22Rv1 (cell line): Measurements from ENCODE around the gene CFAP74.

ENCODE experiments used
- H3K27ac ChIP-seq: fragments of 450-650 bp; 2 replicates; pipeline ENCODE4 v1.5.1; 2017
- ZFX ChIP-seq: fragments of 450-650 bp; IDR thresholded peaks from 2 replicates; pipeline ENCODE4 v1.6.1; 2017; ENCODE audit warnings: antibody characterized with exemption, borderline replicate concordance
- TF ChIP-seq, protein P1 (sequence below): fragments of 450-650 bp; IDR thresholded peaks from 2 replicates; pipeline ENCODE4 v1.5.1; 2017; ENCODE audit warnings: mild to moderate bottlenecking

Gene CFAP74

DNA sequence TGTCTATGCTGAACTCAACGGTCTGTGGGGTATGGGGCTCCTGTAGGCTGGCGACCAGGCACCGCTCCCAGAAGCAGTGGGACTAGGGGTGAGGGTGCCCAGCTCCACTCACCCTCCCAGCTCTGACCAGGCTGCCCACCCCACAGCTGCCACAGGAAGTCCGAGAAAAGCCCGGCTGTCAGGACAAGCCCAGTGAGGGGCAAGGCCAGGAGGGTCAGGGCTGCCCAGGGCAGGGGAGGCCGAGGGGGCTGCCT, 81.0 kb downstream of the CFAP74 start:
- TF ChIP-seq ZFX = no peak
- TF ChIP-seq, protein P1, sequence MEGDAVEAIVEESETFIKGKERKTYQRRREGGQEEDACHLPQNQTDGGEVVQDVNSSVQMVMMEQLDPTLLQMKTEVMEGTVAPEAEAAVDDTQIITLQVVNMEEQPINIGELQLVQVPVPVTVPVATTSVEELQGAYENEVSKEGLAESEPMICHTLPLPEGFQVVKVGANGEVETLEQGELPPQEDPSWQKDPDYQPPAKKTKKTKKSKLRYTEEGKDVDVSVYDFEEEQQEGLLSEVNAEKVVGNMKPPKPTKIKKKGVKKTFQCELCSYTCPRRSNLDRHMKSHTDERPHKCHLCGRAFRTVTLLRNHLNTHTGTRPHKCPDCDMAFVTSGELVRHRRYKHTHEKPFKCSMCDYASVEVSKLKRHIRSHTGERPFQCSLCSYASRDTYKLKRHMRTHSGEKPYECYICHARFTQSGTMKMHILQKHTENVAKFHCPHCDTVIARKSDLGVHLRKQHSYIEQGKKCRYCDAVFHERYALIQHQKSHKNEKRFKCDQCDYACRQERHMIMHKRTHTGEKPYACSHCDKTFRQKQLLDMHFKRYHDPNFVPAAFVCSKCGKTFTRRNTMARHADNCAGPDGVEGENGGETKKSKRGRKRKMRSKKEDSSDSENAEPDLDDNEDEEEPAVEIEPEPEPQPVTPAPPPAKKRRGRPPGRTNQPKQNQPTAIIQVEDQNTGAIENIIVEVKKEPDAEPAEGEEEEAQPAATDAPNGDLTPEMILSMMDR = no peak
- H3K27ac ChIP-seq = no peak overlapping the region

DNA sequence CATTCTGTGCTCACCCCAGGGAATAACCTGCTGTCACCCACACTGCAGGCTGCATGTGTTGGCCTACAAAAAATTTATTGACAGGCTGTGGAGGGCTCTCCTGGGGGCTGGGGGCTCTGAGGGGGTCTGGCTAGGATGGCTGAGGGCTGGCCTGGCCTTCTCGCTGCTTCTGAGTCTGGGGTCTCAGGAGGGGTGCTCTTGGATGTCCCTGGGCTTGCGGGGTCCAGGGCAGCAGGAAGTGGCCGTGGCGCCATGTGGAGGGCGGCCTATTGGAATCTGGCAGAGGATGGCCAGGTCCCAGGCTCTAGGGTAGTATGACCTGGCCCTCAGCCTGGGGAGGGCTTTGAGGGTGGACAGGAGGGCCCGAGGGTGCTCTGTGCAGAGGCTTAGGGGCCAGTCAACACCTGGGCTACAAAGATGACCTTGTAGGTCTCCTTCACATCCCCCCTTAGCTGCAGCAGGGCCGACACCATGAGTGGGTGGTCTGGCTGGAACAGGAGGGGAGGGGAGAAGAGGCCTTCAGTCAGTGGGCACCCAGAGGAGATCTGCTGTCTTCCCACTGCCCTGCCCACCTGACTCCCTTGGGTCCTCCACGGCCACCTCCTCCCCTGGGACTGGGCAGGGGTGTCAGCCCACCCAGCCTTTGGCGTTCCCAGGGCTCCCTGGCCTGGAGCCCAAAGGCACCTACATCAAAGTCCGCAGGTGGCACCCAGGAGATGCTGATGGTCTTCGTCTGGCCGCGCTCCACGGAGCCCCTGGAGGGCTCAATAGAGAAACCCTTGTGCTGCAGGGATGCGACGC, 81.5 kb downstream of the CFAP74 start:
- H3K27ac ChIP-seq = no peak overlapping the region
- no peak for TF ChIP-seq ZFX
- TF ChIP-seq, protein P1 = no peak

DNA sequence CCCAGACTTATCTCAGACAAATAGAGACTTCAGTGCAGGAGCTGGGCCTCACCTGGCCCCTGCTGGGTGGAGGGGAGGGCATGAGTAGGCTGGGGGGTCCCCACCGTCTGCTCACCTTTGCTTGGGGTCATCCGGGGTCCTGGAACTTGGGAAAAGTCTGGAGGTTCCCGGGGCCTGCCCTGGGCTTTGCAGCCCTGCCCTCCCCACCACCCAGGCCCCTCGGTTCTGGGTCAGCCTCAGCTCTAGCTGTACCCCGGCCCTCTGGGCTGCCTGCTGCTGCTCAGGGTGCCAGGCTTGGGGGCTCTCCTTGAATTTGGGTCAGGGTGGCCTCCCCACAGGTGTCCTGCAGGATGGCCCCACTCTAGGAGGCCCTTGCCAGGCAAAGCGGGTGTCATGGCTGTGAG, 82.1 kb downstream of the CFAP74 start:
- TF ChIP-seq ZFX = no peak
- TF ChIP-seq, protein P1 = no peak
- H3K27ac ChIP-seq = no peak overlapping the region

DNA sequence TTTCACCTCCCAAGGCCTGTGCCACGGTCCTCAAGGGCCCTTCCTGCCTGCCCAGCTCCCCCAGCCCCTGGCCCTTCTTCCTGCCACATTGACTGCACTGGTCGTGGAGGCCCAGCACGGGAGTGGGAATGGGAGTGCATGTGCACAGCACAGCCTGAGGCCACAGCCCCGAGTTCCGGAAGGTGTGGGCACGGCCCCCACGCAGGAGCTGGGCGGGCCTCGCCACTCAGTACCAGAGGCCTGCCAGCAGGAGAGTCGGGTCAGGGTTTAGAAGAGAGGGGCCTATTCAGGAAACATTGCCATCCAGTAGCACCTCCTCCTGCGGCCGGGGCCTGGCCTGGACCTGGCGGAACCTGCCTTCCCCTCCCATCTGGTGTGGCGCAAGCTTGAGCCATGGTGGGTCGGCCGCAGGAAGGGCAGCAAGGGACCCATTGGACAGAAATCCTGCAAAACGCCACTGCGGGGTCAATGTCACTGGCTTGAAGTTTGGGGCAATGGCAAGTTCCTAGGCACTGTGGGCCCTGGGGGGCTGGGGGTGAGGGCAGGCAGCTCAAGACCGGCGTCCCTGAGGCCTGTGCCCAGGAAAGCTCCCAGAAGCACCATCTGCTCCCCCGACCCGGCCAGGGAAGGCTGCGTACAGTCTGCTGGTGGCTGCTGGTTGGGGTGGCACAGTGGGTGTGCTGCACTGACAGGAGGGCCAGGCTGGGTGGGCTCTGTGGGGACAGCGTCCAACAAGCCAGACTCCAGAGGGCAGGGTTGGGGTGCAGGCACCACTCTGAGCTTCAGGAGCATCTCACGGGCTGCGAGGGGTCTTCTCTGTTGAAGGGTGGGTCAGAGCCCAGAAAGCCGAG, 82.8 kb downstream of the CFAP74 start:
- H3K27ac ChIP-seq = no peak overlapping the region
- TF ChIP-seq, protein P1 = no peak
- TF ChIP-seq ZFX = no peak

DNA sequence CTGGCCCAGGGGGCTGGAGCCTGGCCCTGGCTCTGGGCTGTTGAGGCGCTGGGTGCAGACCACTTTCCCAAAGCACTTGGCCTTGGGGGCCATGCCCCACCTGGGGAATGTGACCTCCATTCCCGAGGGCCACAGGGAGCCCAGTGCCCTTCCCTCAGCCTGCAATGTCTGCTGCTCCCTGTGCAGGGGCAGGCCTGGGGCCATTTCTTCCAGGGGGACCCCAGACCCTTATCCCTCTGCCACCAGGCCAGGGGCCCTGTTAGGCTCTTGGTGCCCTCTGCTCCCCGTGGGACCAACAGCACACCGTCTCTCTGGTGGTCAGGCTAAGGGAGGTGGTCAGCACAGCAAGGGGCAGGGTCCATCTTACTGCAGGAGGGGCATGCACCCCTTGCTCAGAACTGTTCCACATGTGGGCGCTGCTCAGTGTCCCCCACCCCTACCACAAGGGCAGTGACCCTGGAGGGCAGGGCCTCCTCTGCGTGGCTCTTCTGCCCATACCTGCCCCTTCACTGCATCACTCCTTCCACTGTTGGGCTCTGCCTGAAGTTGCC, 83.5 kb downstream of the CFAP74 start:
- TF ChIP-seq ZFX = no peak
- TF ChIP-seq, protein P1 = no peak
- no peak overlapping the region; the same call in 1 of the 2 replicates for H3K27ac ChIP-seq

DNA sequence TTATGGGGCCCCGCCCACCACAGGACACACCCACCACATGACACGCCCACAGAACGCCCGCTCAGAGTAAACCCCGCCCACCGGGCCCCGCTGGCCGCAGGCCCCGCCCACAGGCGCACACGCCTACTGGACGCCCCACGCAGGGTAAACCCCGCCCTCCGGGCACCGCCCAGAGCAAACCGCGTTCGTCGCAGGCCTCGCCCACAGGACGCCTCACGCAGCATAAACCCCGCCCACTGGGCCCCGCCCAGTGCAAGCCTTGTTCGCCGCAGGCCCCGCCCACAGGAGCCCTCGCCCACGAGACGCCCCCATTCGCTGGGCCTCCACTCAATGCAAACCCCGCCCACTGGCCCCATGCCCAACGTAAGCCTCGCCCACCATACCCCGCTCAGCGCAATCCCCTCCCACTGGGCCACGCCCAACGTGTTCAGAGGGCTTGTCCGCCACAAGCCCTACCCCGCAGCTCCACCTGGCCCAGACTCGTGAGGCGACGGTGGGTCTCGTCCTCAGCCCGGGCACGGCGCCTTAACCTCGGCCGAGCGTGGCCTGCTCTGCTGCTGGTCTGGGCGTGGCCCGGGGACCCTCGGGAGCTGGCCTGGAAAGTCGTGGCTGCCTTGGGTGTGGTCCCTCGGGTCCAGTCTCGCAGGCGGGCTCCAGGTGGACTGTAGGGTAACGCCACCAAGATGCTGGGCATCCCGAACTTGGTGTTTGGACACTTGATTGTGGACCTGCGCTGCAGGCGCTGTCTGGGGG, 84.1 kb downstream of the CFAP74 start:
- TF ChIP-seq ZFX = no peak
- TF ChIP-seq, protein P1 = no peak
- H3K27ac ChIP-seq = peak overlapping the region; percentile 64
